GM18502 (cell line): ENCODE data around the gene SYNJ2.
"Not testable (repeated sequence)": the region's sequence is repeated elsewhere in the genome, so short reads cannot be mapped to it uniquely, and the experiment has no call there.

Experiments used
- ATAC-seq: cut with Tn5 transposase; IDR thresholded peaks from one replicate; pipeline ENCODE4 v1.9.1; 2021; ENCODE audit warnings: mild to moderate bottlenecking; ENCODE audit not compliant: unreplicated experiment, poor library complexity

The SYNJ2 gene

GRCh38 chr6:157981395-157982101 lies at the start of gene SYNJ2:
SYNJ2 (plus strand) TSS chr6:157981863; CDS start chr6:157981962, 99 bp downstream.
- ATAC-seq: peak; percentile 87

GRCh38 chr6:157935786-157936185 lies 45.9 kb upstream of the SYNJ2 start:
- ATAC-seq: no peak

- ATAC-seq: no peak
Measured at GRCh38 chr6:157937318-157937717, 44.3 kb upstream of the SYNJ2 start.

GRCh38 chr6:157937916-157938315 lies 43.7 kb upstream of the SYNJ2 start:
- no peak for ATAC-seq

GRCh38 chr6:157940375-157941036 lies 41.2 kb upstream of the SYNJ2 start:
- ATAC-seq: not testable (repeated sequence)

- no peak for ATAC-seq
Measured at GRCh38 chr6:157941101-157941863, 40.4 kb upstream of the SYNJ2 start.

- no peak for ATAC-seq
Measured at GRCh38 chr6:157942351-157942750, 39.3 kb upstream of the SYNJ2 start.

- ATAC-seq: no peak
Measured at GRCh38 chr6:157943249-157943963, 38.3 kb upstream of the SYNJ2 start.

- no peak for ATAC-seq
Measured at GRCh38 chr6:157943964-157944283, 37.7 kb upstream of the SYNJ2 start.

GRCh38 chr6:157944983-157945931 lies 36.4 kb upstream of the SYNJ2 start:
- no peak for ATAC-seq

GRCh38 chr6:157946053-157946617 lies 35.5 kb upstream of the SYNJ2 start:
- no peak for ATAC-seq

- ATAC-seq: peak; percentile 60
Measured at GRCh38 chr6:157946865-157947532, 34.7 kb upstream of the SYNJ2 start.

GRCh38 chr6:157950899-157951298 lies 30.8 kb upstream of the SYNJ2 start:
- ATAC-seq: not testable (repeated sequence)

- ATAC-seq: no peak
Measured at GRCh38 chr6:157951828-157952227, 29.8 kb upstream of the SYNJ2 start.

- no peak for ATAC-seq
Measured at GRCh38 chr6:157952861-157953351, 28.8 kb upstream of the SYNJ2 start.

GRCh38 chr6:157953580-157954091 lies 28.0 kb upstream of the SYNJ2 start:
- no peak for ATAC-seq

- no peak for ATAC-seq
Measured at GRCh38 chr6:157954150-157955117, 27.2 kb upstream of the SYNJ2 start.
